Peyer's patch (tissue), 4 donors: ENCODE results near the gene TRIAP1.

ENCODE experiments used
- CTCF ChIP-seq, 6 experiments: fragments of 450-650 bp in 4 of 6; fragments of 200-600 bp in 2 of 6; sonication (generic) in 1 of 6; IDR thresholded peaks; one replicate each; pipeline ENCODE4 v1.5.1; 2017 to 2019; ENCODE audit warnings: antibody characterized with exemption in 6 of 6, mild to moderate bottlenecking in 3 of 6, moderate library complexity in 1 of 6
- POLR2A ChIP-seq, 2 donors: fragments of 450-650 bp; IDR thresholded peaks; one replicate each; pipeline ENCODE4 v1.5.1; 2017; ENCODE audit warnings: antibody characterized with exemption in 2 of 2, mild to moderate bottlenecking in 2 of 2, moderate library complexity in 2 of 2

GRCh38 chr12:120402217-120402616 is 44.0 kb downstream of the TRIAP1 start:
- no peak for TF ChIP-seq CTCF (IDR thresholded peaks at IDR 0.05)
- no peak for TF ChIP-seq POLR2A (IDR thresholded peaks at IDR 0.05)
